Omental fat pad (tissue), 4 donors: ENCODE data around the gene NOX4. TPM values are rescaled to one million over a fixed set of nuclear protein-coding genes. Genes with fewer than 3 reads are reported as not detected.

Source experiments
- ATAC-seq: fragments of 150-250 bp; one replicate; pipeline ENCODE4 v1.9.1; 2016; ENCODE audit warnings: mild to moderate bottlenecking, moderate library complexity; ENCODE audit not compliant: low FRiP score
- DNase-seq: peaks from one replicate; pipeline ENCODE4 v3.0.0-alpha.2; 2019; ENCODE audit warnings: low spot score
- CTCF ChIP-seq, 3 donors: fragments of 450-650 bp; IDR thresholded peaks; one replicate each; pipeline ENCODE4 v1.5.1; 2016 to 2017; ENCODE audit warnings: antibody characterized with exemption in 3 of 3, mild to moderate bottlenecking in 3 of 3, moderate library complexity in 2 of 3
- total RNA-seq, 4 donors: library from RNA; depleted of rRNA; stranded (reverse); fragments of >200 nt; gene quantifications; one replicate each; pipeline ENCODE4 v1.1.0, GENCODE V29; 2016

Gene NOX4
- total RNA-seq, 4 donors from 2014 or later: 2.6 to 36.3 (median 21.4) TPM

GRCh38 chr11:89521792-89522191, 30.6 kb upstream of the NOX4 start:
- no peak for ATAC-seq
- TF ChIP-seq CTCF (IDR thresholded peaks at IDR 0.05): no peak
- DNase-seq: no peak

GRCh38 chr11:89521294-89521693, 30.1 kb upstream of the NOX4 start:
- ATAC-seq (no peak), DNase-seq (no peak)
- no peak for TF ChIP-seq CTCF (IDR thresholded peaks at IDR 0.05)

- TF ChIP-seq CTCF (IDR thresholded peaks at IDR 0.05): no peak
- DNase-seq (no peak), ATAC-seq (no peak)
These were observed 25.3 kb upstream of the NOX4 start for GRCh38 chr11:89516496-89516895.

GRCh38 chr11:89508544-89508943, 17.4 kb upstream of the NOX4 start:
- TF ChIP-seq CTCF (IDR thresholded peaks at IDR 0.05): no peak
- ATAC-seq (no peak), DNase-seq (no peak)

- TF ChIP-seq CTCF (IDR thresholded peaks at IDR 0.05): no peak
- ATAC-seq (no peak), DNase-seq (no peak)
These were observed 13.1 kb upstream of the NOX4 start for GRCh38 chr11:89504270-89504669.

GRCh38 chr11:89503422-89503821, 12.2 kb upstream of the NOX4 start:
- no peak for ATAC-seq
- no peak for TF ChIP-seq CTCF (IDR thresholded peaks at IDR 0.05)
- no peak for DNase-seq

- no peak for DNase-seq
- no peak for ATAC-seq
- TF ChIP-seq CTCF (IDR thresholded peaks at IDR 0.05): no peak
These were observed 11.1 kb upstream of the NOX4 start for GRCh38 chr11:89502301-89502700.
